HCT116 (cell line): ENCODE measurements around the gene IDH3G. TPM values are rescaled to one million over a fixed set of nuclear protein-coding genes. Genes with fewer than 3 reads are reported as not detected.

Experiments used
- ATAC-seq: fragments of 200-7000 bp; cut with Tn5 transposase; 2 replicates; pipeline ENCODE4 v1.9.1; 2020; ENCODE audit warnings: mild to moderate bottlenecking, moderate library complexity
- BruUV-seq: library from RNA; stranded (reverse); fragments of 400-500 nt; replicated peaks from 2 replicates; lab custom pipeline; 2021; lab: Mats Ljungman, UMichigan
- CTCF ChIA-PET: fragments of 300-600 bp; sonication (Branson Sonifier 250); formaldehyde crosslinking; loops from one replicate; lab custom pipeline; 2021; ENCODE audit warnings: antibody characterized with exemption; lab: Charles Lee
- POLR2A ChIA-PET: fragments of 300-600, 350-600 bp; sonication (Branson Sonifier 250); formaldehyde crosslinking; loops from one replicate; lab custom pipeline; 2021; ENCODE audit warnings: antibody characterized with exemption; lab: Charles Lee
- RAD21 ChIA-PET, 2 experiments: fragments of 300-600 bp; sonication (Branson Sonifier 250); formaldehyde crosslinking; loops; one replicate each; lab custom pipeline; 2023; ENCODE audit warnings: low total read pairs in 2 of 2; ENCODE audit not compliant: uncharacterized antibody in 2 of 2, unreplicated experiment in 2 of 2, low non-redundant PET in 1 of 2; lab: Charles Lee
- DNase-seq: peaks from one replicate; pipeline ENCODE4 v3.0.0-alpha.2; 2010; ENCODE audit warnings: low read depth, low spot score
- H2AFZ ChIP-seq: fragments of 200-600 bp; shearing (Covaris generic), sonication (generic); 2 replicates; pipeline ENCODE4 v1.6.1; 2017; ENCODE audit warnings: low read depth, mixed run types, mixed read lengths, antibody characterized with exemption, low read length; ENCODE audit not compliant: poor library complexity, severe bottlenecking
- H3K27ac ChIP-seq: 2 replicates; pipeline ENCODE4 v1.5.1; 2012; ENCODE audit warnings: low read depth, low read length
- H3K27me3 ChIP-seq: fragments of 200-600 bp; sonication (generic); 2 replicates; pipeline ENCODE4 v1.6.1; 2016; ENCODE audit warnings: mixed run types, low read length, mixed read lengths; ENCODE audit not compliant: insufficient read depth
- H3K36me3 ChIP-seq, 2 experiments: fragments of 200-500 bp in 1 of 2; fragments of 200-600 bp in 1 of 2; sonication (Bioruptor generic) in 1 of 2; sonication (generic) in 1 of 2; 2 replicates each; pipeline versions ENCODE4 v1.5.1 to v1.6.1; 2014 to 2016; ENCODE audit warnings: low read length in 2 of 2, inconsistent platforms in 1 of 2, mixed read lengths in 1 of 2, mixed run types in 1 of 2; ENCODE audit not compliant: insufficient read depth in 2 of 2, control insufficient read depth in 1 of 2
- H3K4me1 ChIP-seq, 2 experiments: fragments of 200-600 bp in 1 of 2; sonication (generic) in 1 of 2; 2 replicates each; pipeline versions ENCODE4 v1.5.1 to v1.6.1; 2012 to 2017; ENCODE audit warnings: low read length in 2 of 2, inconsistent platforms in 1 of 2, mild to moderate bottlenecking in 1 of 2, mixed read lengths in 1 of 2, mixed run types in 1 of 2, moderate library complexity in 1 of 2; ENCODE audit not compliant: insufficient read depth in 2 of 2, control insufficient read depth in 1 of 2
- H3K4me2 ChIP-seq: fragments of 200-600 bp; sonication (generic); 2 replicates; pipeline ENCODE4 v1.6.1; 2017; ENCODE audit warnings: mixed run types, low read length, mixed read lengths
- H3K4me3 ChIP-seq, 2 experiments: fragments of 200-600 bp in 1 of 2; sonication (generic) in 1 of 2; replicated peaks in 1 of 2; 2 replicates each; pipeline ENCODE4 v1.5.1; 2011 to 2016; ENCODE audit warnings: low read length in 2 of 2, control low read depth in 1 of 2, low read depth in 1 of 2, mild to moderate bottlenecking in 1 of 2, mixed read lengths in 1 of 2, mixed run types in 1 of 2
- H3K79me2 ChIP-seq: fragments of 200-600 bp; sonication (generic); 2 replicates; pipeline ENCODE4 v1.6.1; 2017; ENCODE audit warnings: mild to moderate bottlenecking, mixed run types, low read length, moderate library complexity, mixed read lengths; ENCODE audit not compliant: insufficient read depth
- H3K9ac ChIP-seq: fragments of 200-600 bp; sonication (generic); 2 replicates; pipeline ENCODE4 v1.6.1; 2016; ENCODE audit warnings: low read length, mixed read lengths
- H3K9me2 ChIP-seq: fragments of 200-600 bp; sonication (generic), shearing (Covaris generic); 2 replicates; pipeline ENCODE4 v1.6.1; 2017; ENCODE audit warnings: mixed run types, mild to moderate bottlenecking, moderate library complexity; ENCODE audit not compliant: insufficient read depth
- H3K9me3 ChIP-seq, 2 experiments: fragments of 200-500 bp in 1 of 2; fragments of 200-600 bp in 1 of 2; sonication (Bioruptor generic) in 1 of 2; sonication (generic) in 1 of 2; 2 replicates each; pipeline ENCODE4 v1.6.1; 2014 to 2017; ENCODE audit warnings: low read length in 2 of 2, mixed read lengths in 2 of 2, inconsistent platforms in 1 of 2, low read depth in 1 of 2, mild to moderate bottlenecking in 1 of 2, mixed run types in 1 of 2, moderate library complexity in 1 of 2; ENCODE audit not compliant: control insufficient read depth in 1 of 2, insufficient read depth in 1 of 2
- H4K20me1 ChIP-seq: fragments of 200-600 bp; sonication (generic), shearing (Covaris generic); 2 replicates; pipeline ENCODE4 v1.6.1; 2017; ENCODE audit warnings: mixed run types, mild to moderate bottlenecking, moderate library complexity; ENCODE audit not compliant: insufficient read depth
- CEBPB ChIP-seq: IDR thresholded peaks from 2 replicates; pipeline ENCODE4 v1.6.1; 2012; ENCODE audit warnings: low read depth
- EGR1 ChIP-seq: IDR thresholded peaks from 2 replicates; pipeline ENCODE4 v1.6.1; 2012; ENCODE audit warnings: low read depth
- ELF1 ChIP-seq: IDR thresholded peaks from 2 replicates; pipeline ENCODE4 v1.6.1; 2012; ENCODE audit warnings: low read depth, borderline replicate concordance
- EZH2phosphoT487 ChIP-seq: fragments of 200-600 bp; IDR thresholded peaks from 2 replicates; pipeline ENCODE4 v1.6.1; 2018; ENCODE audit warnings: antibody characterized with exemption, borderline replicate concordance
- JUND ChIP-seq: IDR thresholded peaks from 2 replicates; pipeline ENCODE4 v1.6.1; 2012
- POLR2A ChIP-seq: IDR thresholded peaks from 2 replicates; pipeline ENCODE4 v1.7.0; 2011; ENCODE audit warnings: borderline replicate concordance; ENCODE audit not compliant: insufficient read depth, insufficient read length; ENCODE audit errors: extremely low read depth
- RAD21 ChIP-seq: IDR thresholded peaks from 2 replicates; pipeline ENCODE4 v1.6.1; 2012; ENCODE audit warnings: low read depth, mild to moderate bottlenecking
- SIN3A ChIP-seq: IDR thresholded peaks from 2 replicates; pipeline ENCODE4 v1.6.1; 2012; ENCODE audit warnings: low read depth
- SP1 ChIP-seq: IDR thresholded peaks from 2 replicates; pipeline ENCODE4 v1.6.1; 2012; ENCODE audit warnings: low read depth
- TCF7L2 ChIP-seq: IDR thresholded peaks from 2 replicates; pipeline ENCODE4 v1.7.0; 2011; ENCODE audit warnings: borderline replicate concordance, inconsistent platforms; ENCODE audit not compliant: insufficient read depth, insufficient read length; ENCODE audit errors: extremely low read depth
- YY1 ChIP-seq: IDR thresholded peaks from 2 replicates; pipeline ENCODE4 v1.6.1; 2011; ENCODE audit warnings: low read length, low read depth, moderate library complexity, mild to moderate bottlenecking; ENCODE audit not compliant: insufficient replicate concordance; ENCODE audit errors: extremely low read depth
- ZFX ChIP-seq: fragments of 450-650 bp; IDR thresholded peaks from 2 replicates; pipeline ENCODE4 v1.6.1; 2017
- ZNF274 ChIP-seq: fragments of 200-500 bp; sonication (Bioruptor generic); IDR thresholded peaks from 2 replicates; pipeline ENCODE4 v1.6.1; 2014; ENCODE audit warnings: mild to moderate bottlenecking, low read depth, low read length, inconsistent platforms
- intact Hi-C: fragments of 100-400 bp; cut with micrococcal nuclease; formaldehyde crosslinking; loops from 2 replicates; pipeline ENCODE4 v1.10.0; 2022
- total RNA-seq: library from RNA; stranded (reverse); gene quantifications from one replicate; pipeline ENCODE4 v1.2.1, GENCODE V29; 2021; ENCODE audit not compliant: unreplicated experiment
- TF ChIP-seq, protein P1 (sequence below): IDR thresholded peaks from 2 replicates; pipeline ENCODE4 v1.6.1; 2012

IDH3G gene
- total RNA-seq, 1 experiment from 2014 or later: 49.7 TPM

DNA sequence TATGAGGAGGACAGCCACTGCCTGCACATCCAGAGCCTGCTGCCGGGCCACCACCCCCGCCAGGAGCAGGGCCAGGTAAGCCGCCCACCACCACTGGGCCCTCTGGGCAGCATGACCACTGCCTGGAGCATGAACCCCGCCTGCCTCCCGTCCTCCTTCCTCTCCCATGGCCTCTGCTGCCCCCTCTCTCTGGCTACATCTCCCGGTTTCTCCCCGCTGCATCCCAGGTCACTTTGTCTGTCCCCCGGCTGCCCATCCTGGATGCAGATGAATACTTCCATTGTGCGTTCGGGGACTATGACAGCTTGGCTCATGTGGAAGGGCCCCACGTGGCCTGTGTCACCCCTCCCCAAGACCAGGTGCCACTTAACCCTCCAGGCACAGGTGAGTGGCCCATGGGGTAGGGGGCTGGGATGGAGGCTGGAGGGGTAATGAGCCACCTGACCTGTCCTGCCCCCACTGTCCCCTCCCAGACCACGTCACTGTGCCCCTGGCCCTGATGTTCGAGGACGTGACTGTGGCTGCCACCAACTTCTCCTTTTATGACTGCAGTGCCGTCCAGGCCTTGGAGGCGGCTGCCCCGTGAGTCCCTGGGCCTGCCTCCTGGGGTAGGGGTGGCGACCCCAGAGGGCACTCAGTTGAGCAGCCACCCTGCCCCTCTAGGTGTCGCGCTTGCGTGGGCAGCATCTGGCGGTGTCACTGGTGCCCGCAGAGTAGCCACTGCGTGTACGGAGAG is 24.1 kb downstream of the IDH3G start:
- POLR2A ChIA-PET: no interaction called here
- RAD21 ChIA-PET: no interaction called here
- CTCF ChIA-PET: no interaction called here
- no peak for DNase-seq
- no peaks in the 10 kb centered on the region for H3K9me2 ChIP-seq
- no peaks in the 10 kb centered on the region for H4K20me1 ChIP-seq
- H2AFZ ChIP-seq: no peak overlapping the region
- no peak for TF ChIP-seq JUND
- no peak for TF ChIP-seq EZH2phosphoT487
- TF ChIP-seq, protein P1, sequence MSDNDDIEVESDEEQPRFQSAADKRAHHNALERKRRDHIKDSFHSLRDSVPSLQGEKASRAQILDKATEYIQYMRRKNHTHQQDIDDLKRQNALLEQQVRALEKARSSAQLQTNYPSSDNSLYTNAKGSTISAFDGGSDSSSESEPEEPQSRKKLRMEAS: no peak
- no peak for TF ChIP-seq SIN3A
- TF ChIP-seq ZFX: no peak
- no peak for TF ChIP-seq SP1
- TF ChIP-seq EGR1: no peak
- H3K9ac ChIP-seq: no peak overlapping the region
- ATAC-seq: no peak
- no peak overlapping the region for H3K4me2 ChIP-seq
- H3K9me3 ChIP-seq: no peaks in the 10 kb centered on the region
- no peaks in the 10 kb centered on the region for H3K36me3 ChIP-seq
- no peak overlapping the region for H3K4me3 ChIP-seq
- H3K27ac ChIP-seq: no peak overlapping the region
- H3K27me3 ChIP-seq: no peaks in the 10 kb centered on the region
- no TSS peak for BruUV-seq
- intact Hi-C loops: no loop called here
- H3K79me2 ChIP-seq: no peaks in the 10 kb centered on the region
- H3K4me1 ChIP-seq: no peaks in the 10 kb centered on the region; a peak in 1 of 4 replicates

DNA sequence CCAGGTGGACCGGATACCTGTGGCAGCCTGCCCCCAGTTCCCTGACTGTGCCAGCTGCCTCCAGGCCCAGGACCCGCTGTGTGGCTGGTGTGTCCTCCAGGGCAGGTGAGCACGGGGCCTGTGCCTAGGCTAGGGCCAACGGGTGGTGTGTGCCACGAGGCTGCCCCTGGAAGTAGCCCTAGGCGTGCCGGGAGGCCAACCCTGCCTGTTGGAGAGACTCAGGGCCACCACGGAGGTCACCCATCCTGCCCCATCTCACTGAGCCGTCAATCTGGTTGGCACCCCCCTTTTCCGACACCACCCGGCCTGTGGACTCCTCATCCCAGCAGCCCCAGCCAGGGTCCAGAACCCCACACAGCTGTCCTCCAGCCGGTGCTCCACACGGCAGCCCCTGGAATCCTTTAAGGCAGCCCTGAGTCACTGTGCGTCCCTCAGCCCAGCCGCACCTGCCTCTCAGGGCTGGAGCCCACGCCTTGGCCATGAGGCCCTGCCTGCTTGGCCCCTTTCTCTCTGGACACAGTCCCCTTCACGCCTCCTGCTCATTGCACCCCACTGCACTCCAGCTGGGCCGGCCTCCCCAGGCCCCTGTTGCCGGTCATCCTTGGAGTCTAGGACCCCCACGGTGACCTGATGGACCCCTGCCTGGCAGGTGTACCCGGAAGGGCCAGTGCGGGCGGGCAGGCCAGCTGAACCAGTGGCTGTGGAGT is 24.9 kb downstream of the IDH3G start:
- Histone ChIP-seq H3K9me3 (no peaks in the 10 kb centered on the region), H3K36me3 (no peaks in the 10 kb centered on the region), H3K9ac (no peak overlapping the region), H3K27me3 (no peaks in the 10 kb centered on the region), H3K4me3 (no peak overlapping the region), H4K20me1 (no peaks in the 10 kb centered on the region), H3K27ac (no peak overlapping the region)
- DNase-seq (no peak), ATAC-seq (no peak)
- CTCF ChIA-PET: no interaction called here
- POLR2A ChIA-PET: no interaction called here
- TF ChIP-seq, protein P1: no peak
- TF ChIP-seq TCF7L2: no peak
- TF ChIP-seq EGR1: no peak
- no peak for TF ChIP-seq ELF1
- TF ChIP-seq ZNF274: no peak
- no peak for TF ChIP-seq YY1
- TF ChIP-seq CEBPB: no peak
- TF ChIP-seq ZFX: no peak
- no peak for TF ChIP-seq POLR2A
- TF ChIP-seq RAD21: no peak
- TF ChIP-seq, all 23 proteins: peak for 0
- RAD21 ChIA-PET: no interaction called here
- Histone ChIP-seq H3K4me2 (no peak overlapping the region), H3K79me2 (no peaks in the 10 kb centered on the region), H2AFZ (no peak overlapping the region), H3K9me2 (no peaks in the 10 kb centered on the region), H3K4me1 (peaks cover 0 to 4% of the 10 kb centered on the region in 2 experiments; a peak in 2 of 4 replicates)
- intact Hi-C loops: no loop called here
- no TSS peak for BruUV-seq
